Neutrophil (primary cell): ENCODE data around the gene CIT.

Experiments used
- H3K27ac ChIP-seq: fragments of 200-600 bp; sonication (generic); 2 replicates; pipeline ENCODE4 v1.5.1; 2016; ENCODE audit warnings: mild to moderate bottlenecking, moderate library complexity
- H3K27me3 ChIP-seq: fragments of 200-600 bp; sonication (generic); 2 replicates; pipeline ENCODE4 v1.6.0; 2016; ENCODE audit warnings: mild to moderate bottlenecking
- H3K36me3 ChIP-seq: fragments of 200-600 bp; sonication (generic); 2 replicates; pipeline ENCODE4 v1.5.1; 2017
- H3K4me1 ChIP-seq, 2 experiments: fragments of 200-600 bp in 1 of 2; sonication (generic) in 1 of 2; 1 replicate in 1 of 2; 2 replicates in 1 of 2; pipeline versions ENCODE4 v1.5.1 to v1.6.1; 2013 to 2016; ENCODE audit warnings: low read depth in 1 of 2, low read length in 1 of 2, mild to moderate bottlenecking in 1 of 2, moderate library complexity in 1 of 2; ENCODE audit not compliant: control insufficient read depth in 1 of 2, insufficient read depth in 1 of 2
- H3K4me3 ChIP-seq, 2 experiments: fragments of 200-600 bp in 1 of 2; sonication (generic) in 1 of 2; 1 replicate in 1 of 2; 2 replicates in 1 of 2; pipeline ENCODE4 v1.5.1; 2013 to 2016; ENCODE audit warnings: low read depth in 1 of 2, low read length in 1 of 2, mild to moderate bottlenecking in 1 of 2, moderate library complexity in 1 of 2
- H3K9me3 ChIP-seq: fragments of 200-600 bp; sonication (generic); 2 replicates; pipeline ENCODE4 v1.5.1; 2016
- CTCF ChIP-seq: fragments of 200-600 bp; sonication (generic); IDR thresholded peaks from 2 replicates; pipeline ENCODE4 v1.5.1; 2016; ENCODE audit warnings: antibody characterized with exemption

Gene CIT

GRCh38 chr12:119700078-119700477 is 177.0 kb downstream of the CIT start:
- no peak for TF ChIP-seq CTCF
- no peak overlapping the region for H3K27ac ChIP-seq
- H3K4me1 ChIP-seq: no peaks in the 10 kb centered on the region
- no peaks in the 10 kb centered on the region for H3K9me3 ChIP-seq
- H3K27me3 ChIP-seq: no peaks in the 10 kb centered on the region
- H3K36me3 ChIP-seq: peaks cover 66% of the 10 kb centered on the region
- H3K4me3 ChIP-seq: no peak overlapping the region

- no peak overlapping the region for H3K4me3 ChIP-seq
- no peak for TF ChIP-seq CTCF
- no peaks in the 10 kb centered on the region for H3K4me1 ChIP-seq
- peaks cover 59% of the 10 kb centered on the region for H3K36me3 ChIP-seq
- H3K27ac ChIP-seq: no peak overlapping the region
- H3K9me3 ChIP-seq: no peaks in the 10 kb centered on the region
- no peaks in the 10 kb centered on the region for H3K27me3 ChIP-seq
Observed at GRCh38 chr12:119699199-119699760, 177.8 kb downstream of the CIT start.

- Histone ChIP-seq H3K27me3 (no peaks in the 10 kb centered on the region), H3K9me3 (no peaks in the 10 kb centered on the region), H3K27ac (no peak overlapping the region), H3K36me3 (peaks cover 57% of the 10 kb centered on the region), H3K4me3 (no peak overlapping the region), H3K4me1 (no peaks in the 10 kb centered on the region)
- no peak for TF ChIP-seq CTCF
Observed at GRCh38 chr12:119696943-119697342, 180.2 kb downstream of the CIT start.

DNA sequence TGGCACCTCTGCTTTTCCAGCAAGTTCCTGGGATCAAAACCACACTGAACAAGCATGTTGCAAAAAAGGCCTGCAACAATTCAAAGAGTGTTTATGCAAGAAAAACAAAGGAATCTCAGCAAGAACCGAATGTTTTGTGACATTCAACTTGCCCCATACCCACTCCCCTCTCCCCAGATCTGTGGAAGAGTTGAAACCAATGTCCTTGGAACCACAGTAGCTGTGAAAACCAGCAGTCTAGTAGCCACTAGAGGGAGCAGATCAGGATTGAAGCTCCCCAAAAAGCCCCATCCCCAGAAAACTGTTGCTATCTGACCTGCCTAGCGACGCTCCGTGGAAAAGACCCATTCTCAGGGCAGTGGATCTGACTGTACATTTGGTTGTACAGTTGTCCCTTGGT is 182.1 kb downstream of the CIT start:
- no peaks in the 10 kb centered on the region for H3K27me3 ChIP-seq
- H3K4me3 ChIP-seq: no peak overlapping the region
- TF ChIP-seq CTCF: no peak
- H3K27ac ChIP-seq: no peak overlapping the region
- no peaks in the 10 kb centered on the region for H3K9me3 ChIP-seq
- no peaks in the 10 kb centered on the region for H3K4me1 ChIP-seq
- H3K36me3 ChIP-seq: peaks cover 49% of the 10 kb centered on the region

DNA sequence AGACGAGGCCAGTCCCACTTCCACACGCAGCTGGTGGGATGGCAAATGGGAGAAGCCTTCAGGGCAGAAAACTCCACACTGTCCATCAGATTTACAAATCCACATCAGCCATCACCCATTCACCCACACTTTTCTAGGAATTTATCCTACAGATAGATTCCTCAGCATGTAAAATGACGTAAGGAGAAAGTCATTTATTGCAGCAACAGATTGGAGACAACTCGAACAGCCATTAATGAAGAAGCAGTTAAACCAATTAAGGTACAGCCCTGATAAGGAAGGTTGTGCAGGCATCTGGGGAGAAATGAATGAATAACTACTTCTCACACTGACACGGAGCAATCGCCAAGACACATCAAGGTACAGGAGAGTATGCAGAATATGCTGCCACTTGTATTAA is 183.0 kb downstream of the CIT start:
- no peaks in the 10 kb centered on the region for H3K4me1 ChIP-seq
- H3K36me3 ChIP-seq: peaks cover 42% of the 10 kb centered on the region
- no peaks in the 10 kb centered on the region for H3K9me3 ChIP-seq
- H3K27ac ChIP-seq: no peak overlapping the region
- no peak overlapping the region for H3K4me3 ChIP-seq
- TF ChIP-seq CTCF: no peak
- no peaks in the 10 kb centered on the region for H3K27me3 ChIP-seq

DNA sequence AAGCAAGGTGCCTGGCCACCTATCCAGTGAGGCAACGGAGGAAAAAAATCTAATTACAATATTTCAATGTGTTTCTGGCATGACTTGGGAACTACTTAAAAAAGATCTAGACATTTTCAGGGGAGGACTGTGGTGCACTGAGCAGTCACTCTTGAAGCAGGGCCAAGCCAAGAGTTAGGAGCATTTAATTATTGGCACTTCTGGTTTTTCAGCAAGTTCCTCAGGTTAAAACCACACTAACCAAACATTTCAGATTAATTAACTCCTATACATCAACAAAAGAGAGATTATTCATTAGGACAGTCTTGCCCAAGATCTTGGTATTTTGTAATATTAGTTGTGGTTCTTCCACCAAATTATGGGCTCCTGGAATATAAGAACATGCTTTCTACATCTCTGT is 183.6 kb downstream of the CIT start:
- Histone ChIP-seq H3K4me1 (no peaks in the 10 kb centered on the region), H3K4me3 (no peak overlapping the region), H3K36me3 (peaks cover 44% of the 10 kb centered on the region), H3K27me3 (no peaks in the 10 kb centered on the region), H3K9me3 (no peaks in the 10 kb centered on the region), H3K27ac (no peak overlapping the region)
- no peak for TF ChIP-seq CTCF
